ENCODE results near the gene TNFRSF25. TPM values are rescaled to one million over a fixed set of nuclear protein-coding genes. Genes with fewer than 3 reads are reported as not detected.

The TNFRSF25 gene
- polyA plus RNA-seq, 2 of the 4 experiments (the other 2 are of a cell fraction), result 0.65 to 3.4 TPM

DNA sequence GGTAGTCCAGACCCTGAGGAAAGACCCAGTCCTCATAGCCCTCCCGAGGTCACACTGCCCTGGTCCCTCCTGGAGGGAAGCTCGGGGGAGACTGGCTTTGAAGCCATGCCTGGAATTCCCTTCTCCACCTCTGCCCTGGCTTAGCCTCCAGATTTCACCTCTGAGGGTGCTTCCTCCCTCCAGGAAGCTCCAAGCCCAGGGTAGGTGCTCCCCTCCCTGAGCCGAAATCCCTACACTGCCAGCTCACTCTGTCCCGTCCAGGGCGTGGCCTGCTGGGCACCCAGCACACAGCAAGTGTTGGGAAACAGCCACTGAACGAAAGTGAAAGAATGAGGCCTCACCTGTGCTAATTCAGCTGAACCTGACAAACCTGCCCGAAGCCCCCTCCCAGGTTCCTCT, 6.0 kb upstream of the TNFRSF25 start:
- H3K4me3 ChIP-seq, result no peak overlapping the region
- no peaks in the 10 kb centered on the region for H3K9me3 ChIP-seq
- no peak overlapping the region for H3K27ac ChIP-seq
- FAIRE-seq (no peak), ATAC-seq (no peak), DNase-seq (ENCODE audit: low read depth in 1 of 2, low spot score in 1 of 2) (no peak)
- peaks cover 7% of the 10 kb centered on the region; the same call in 1 of the 3 replicates for H3K4me1 ChIP-seq
- WGBS (ENCODE audit: missing lambda C conversion rate), result 82% methylated on average over 2 of the region's 7 CpGs
- POLR2A ChIA-PET, result no interaction called here
- CTCF ChIA-PET, result interaction anchor here (0.9 to 6.9 kb wide), 7 partner anchors 12 to 225 kb away, joined by 3 to 35 read pairs (median 3); partner anchors contain the start of gene PLEKHG5
- TF ChIP-seq BHLHE40 (IDR thresholded peaks at IDR 0.05; ENCODE audit: low read depth, low read length) (no peak), ZSCAN20 (CRISPR knock-in tag; IDR thresholded peaks at IDR 0.05) (no peak), MAZ (IDR thresholded peaks at IDR 0.05; ENCODE audit: borderline replicate concordance, low read depth, low read length) (no peak)
- H3K4me2 ChIP-seq, result no peak overlapping the region

DNA sequence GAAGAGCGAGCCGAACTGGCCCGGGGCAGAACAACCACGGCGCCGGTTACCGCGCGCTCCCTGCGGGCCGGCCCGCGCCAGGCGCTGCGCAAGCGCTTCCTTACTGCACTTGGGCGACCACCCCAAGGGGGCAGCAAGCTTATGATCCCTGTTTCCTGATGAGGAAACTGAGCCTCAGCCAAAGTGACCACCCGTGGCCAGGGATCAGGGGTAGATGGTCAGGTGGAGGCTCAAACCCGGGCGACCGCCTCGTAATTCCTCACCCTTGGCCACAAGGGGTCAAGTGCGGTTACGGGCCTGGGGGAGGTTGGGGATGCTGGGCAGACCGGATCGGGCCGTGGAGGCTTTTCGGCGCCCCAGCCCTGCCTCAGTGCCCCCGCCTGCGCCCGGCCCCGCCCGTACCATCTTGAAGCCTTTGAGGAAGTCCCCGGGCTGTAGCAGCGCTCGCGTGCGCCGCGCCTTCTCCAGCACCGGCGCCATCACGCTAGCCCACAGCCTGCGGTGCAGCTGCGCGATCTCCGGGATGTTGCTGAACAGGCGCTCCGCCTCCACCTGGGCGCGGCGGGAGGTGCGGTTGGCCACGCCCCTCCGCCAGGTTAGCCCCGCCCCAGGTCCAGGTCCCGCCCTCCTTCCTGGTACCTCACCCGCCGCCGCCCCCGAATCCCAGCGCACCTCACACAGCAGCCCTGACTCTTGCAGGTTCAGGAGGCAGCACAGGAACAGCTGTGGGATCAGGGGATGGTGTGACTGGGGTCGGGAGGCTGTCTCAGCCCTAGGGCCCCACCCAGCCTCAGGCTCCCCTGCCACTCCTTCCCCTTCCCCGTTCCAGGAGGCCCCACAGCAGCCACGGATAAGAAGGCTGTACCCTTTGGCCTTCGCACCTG, 5.4 kb upstream of the TNFRSF25 start:
- CTCF ChIA-PET, result interaction anchor here (0.9 to 6.9 kb wide), 6 partner anchors 13 to 225 kb away, joined by 3 to 35 read pairs (median 3); no protein-coding TSS in a partner anchor
- H3K4me3 ChIP-seq, result no peak overlapping the region
- no peak for ATAC-seq
- WGBS (ENCODE audit: missing lambda C conversion rate), result 91% methylated on average over 35 of the region's 67 CpGs
- TF ChIP-seq NR3C1 (IDR thresholded peaks at IDR 0.05) (no peak), CHD2 (IDR thresholded peaks at IDR 0.05; ENCODE audit: low read length, partially characterized antibody) (no peak), FOSB (CRISPR knock-in tag; IDR thresholded peaks at IDR 0.05) (no peak), HOXB13 (CRISPR knock-in tag; IDR thresholded peaks at IDR 0.05; ENCODE audit: low read depth) (no peak), ZSCAN20 (CRISPR knock-in tag; IDR thresholded peaks at IDR 0.05) (no peak), NPAS2 (CRISPR knock-in tag; IDR thresholded peaks at IDR 0.05; ENCODE audit: borderline replicate concordance) (no peak), NFE2L2 (conservative IDR thresholded peaks at IDR 0.05; ENCODE audit: low read length) (no peak), ESRRA (IDR thresholded peaks at IDR 0.05; ENCODE audit: borderline replicate concordance, low read length) (no peak), HEYL (CRISPR knock-in tag; IDR thresholded peaks at IDR 0.05) (no peak), PHF8 (IDR thresholded peaks at IDR 0.05; ENCODE audit: borderline replicate concordance, low read depth) (no peak), CBX2 (IDR thresholded peaks at IDR 0.05; ENCODE audit: borderline replicate concordance, low read depth) (no peak), KDM1A (IDR thresholded peaks at IDR 0.05; ENCODE audit: low read depth) (no peak), SREBF2 (IDR thresholded peaks at IDR 0.05) (no peak), SMC3 (IDR thresholded peaks at IDR 0.05) (no peak)
- TF ChIP-seq, protein P1, sequence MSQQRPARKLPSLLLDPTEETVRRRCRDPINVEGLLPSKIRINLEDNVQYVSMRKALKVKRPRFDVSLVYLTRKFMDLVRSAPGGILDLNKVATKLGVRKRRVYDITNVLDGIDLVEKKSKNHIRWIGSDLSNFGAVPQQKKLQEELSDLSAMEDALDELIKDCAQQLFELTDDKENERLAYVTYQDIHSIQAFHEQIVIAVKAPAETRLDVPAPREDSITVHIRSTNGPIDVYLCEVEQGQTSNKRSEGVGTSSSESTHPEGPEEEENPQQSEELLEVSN (IDR thresholded peaks at IDR 0.05; ENCODE audit: borderline replicate concordance, low read depth), result no peak
- TF ChIP-seq, protein P2, sequence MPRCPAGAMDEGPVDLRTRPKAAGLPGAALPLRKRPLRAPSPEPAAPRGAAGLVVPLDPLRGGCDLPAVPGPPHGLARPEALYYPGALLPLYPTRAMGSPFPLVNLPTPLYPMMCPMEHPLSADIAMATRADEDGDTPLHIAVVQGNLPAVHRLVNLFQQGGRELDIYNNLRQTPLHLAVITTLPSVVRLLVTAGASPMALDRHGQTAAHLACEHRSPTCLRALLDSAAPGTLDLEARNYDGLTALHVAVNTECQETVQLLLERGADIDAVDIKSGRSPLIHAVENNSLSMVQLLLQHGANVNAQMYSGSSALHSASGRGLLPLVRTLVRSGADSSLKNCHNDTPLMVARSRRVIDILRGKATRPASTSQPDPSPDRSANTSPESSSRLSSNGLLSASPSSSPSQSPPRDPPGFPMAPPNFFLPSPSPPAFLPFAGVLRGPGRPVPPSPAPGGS (IDR thresholded peaks at IDR 0.05), result no peak
- TF ChIP-seq, protein P3, sequence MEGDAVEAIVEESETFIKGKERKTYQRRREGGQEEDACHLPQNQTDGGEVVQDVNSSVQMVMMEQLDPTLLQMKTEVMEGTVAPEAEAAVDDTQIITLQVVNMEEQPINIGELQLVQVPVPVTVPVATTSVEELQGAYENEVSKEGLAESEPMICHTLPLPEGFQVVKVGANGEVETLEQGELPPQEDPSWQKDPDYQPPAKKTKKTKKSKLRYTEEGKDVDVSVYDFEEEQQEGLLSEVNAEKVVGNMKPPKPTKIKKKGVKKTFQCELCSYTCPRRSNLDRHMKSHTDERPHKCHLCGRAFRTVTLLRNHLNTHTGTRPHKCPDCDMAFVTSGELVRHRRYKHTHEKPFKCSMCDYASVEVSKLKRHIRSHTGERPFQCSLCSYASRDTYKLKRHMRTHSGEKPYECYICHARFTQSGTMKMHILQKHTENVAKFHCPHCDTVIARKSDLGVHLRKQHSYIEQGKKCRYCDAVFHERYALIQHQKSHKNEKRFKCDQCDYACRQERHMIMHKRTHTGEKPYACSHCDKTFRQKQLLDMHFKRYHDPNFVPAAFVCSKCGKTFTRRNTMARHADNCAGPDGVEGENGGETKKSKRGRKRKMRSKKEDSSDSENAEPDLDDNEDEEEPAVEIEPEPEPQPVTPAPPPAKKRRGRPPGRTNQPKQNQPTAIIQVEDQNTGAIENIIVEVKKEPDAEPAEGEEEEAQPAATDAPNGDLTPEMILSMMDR (IDR thresholded peaks at IDR 0.05), result no peak
- H3K27ac ChIP-seq, result no peak overlapping the region
- no peaks in the 10 kb centered on the region for H3K9me3 ChIP-seq
- no peak for DNase-seq (ENCODE audit: low read depth in 1 of 2, low spot score in 1 of 2)
- POLR2A ChIA-PET, result no interaction called here
- H3K4me2 ChIP-seq, result no peak overlapping the region
- FAIRE-seq, result no peak
- H3K4me1 ChIP-seq, result peaks cover 4% of the 10 kb centered on the region; the same call in 1 of the 3 replicates
